ENCODE results near the gene KAZALD1.

Gene KAZALD1

GRCh38 chr10:101067356-101068083 lies 5.7 kb downstream of the KAZALD1 start:
- DNase-seq = peak; percentile 80

- no peak for DNase-seq
Observed at GRCh38 chr10:101069441-101069840, 7.7 kb downstream of the KAZALD1 start.

GRCh38 chr10:101070098-101070497 lies 8.3 kb downstream of the KAZALD1 start:
- DNase-seq = no peak

GRCh38 chr10:101071267-101071884 lies 9.6 kb downstream of the KAZALD1 start:
- DNase-seq = no peak

- DNase-seq = no peak
Observed at GRCh38 chr10:101071885-101072433, 10.2 kb downstream of the KAZALD1 start.

GRCh38 chr10:101072923-101073322 lies 11.1 kb downstream of the KAZALD1 start:
- DNase-seq = no peak

GRCh38 chr10:101073631-101074030 lies 11.8 kb downstream of the KAZALD1 start:
- DNase-seq = no peak

GRCh38 chr10:101075775-101076174 lies 14.0 kb downstream of the KAZALD1 start:
- no peak for DNase-seq

- no peak for DNase-seq
Observed at GRCh38 chr10:101076630-101077029, 14.8 kb downstream of the KAZALD1 start.

GRCh38 chr10:101079874-101080273 lies 18.1 kb downstream of the KAZALD1 start:
- DNase-seq = no peak

GRCh38 chr10:101080933-101081931 lies 19.4 kb downstream of the KAZALD1 start:
- no peak for DNase-seq

GRCh38 chr10:101085846-101086245 lies 24.1 kb downstream of the KAZALD1 start:
- no peak for DNase-seq

GRCh38 chr10:101087376-101087775 lies 25.6 kb downstream of the KAZALD1 start:
- DNase-seq = no peak

GRCh38 chr10:101087965-101088364 lies 26.2 kb downstream of the KAZALD1 start:
- DNase-seq = no peak

GRCh38 chr10:101089520-101090299 lies 27.9 kb downstream of the KAZALD1 start:
- DNase-seq = no peak

- no peak for DNase-seq
Observed at GRCh38 chr10:101090597-101090996, 28.8 kb downstream of the KAZALD1 start.

- DNase-seq = peak; percentile 71
Observed at GRCh38 chr10:101091546-101092290, 29.9 kb downstream of the KAZALD1 start.

GRCh38 chr10:101092881-101093354 lies 31.1 kb downstream of the KAZALD1 start:
- no peak for DNase-seq

GRCh38 chr10:101094121-101094879 lies 32.5 kb downstream of the KAZALD1 start:
- no peak for DNase-seq

- DNase-seq = no peak
Observed at GRCh38 chr10:101095004-101095403, 33.2 kb downstream of the KAZALD1 start.
